Upper lobe of left lung (tissue), 4 donors: ENCODE results near the gene RBM18.

ENCODE experiments used
- POLR2A ChIP-seq, 4 donors: fragments of 450-650 bp; IDR thresholded peaks; one replicate each; pipeline ENCODE4 v1.5.1; 2016 to 2017; ENCODE audit warnings: antibody characterized with exemption in 4 of 4, mild to moderate bottlenecking in 2 of 4
- POLR2AphosphoS5 ChIP-seq, 2 donors: sonication (generic); formaldehyde crosslinking; IDR thresholded peaks; one replicate each; pipeline ENCODE4 v1.5.1; 2017; ENCODE audit warnings: antibody characterized with exemption in 2 of 2
- TF ChIP-seq, protein P1 (sequence below), 6 experiments: fragments of 450-650 bp in 4 of 6; fragments of 200-600 bp in 2 of 6; sonication (generic) in 2 of 6; IDR thresholded peaks; one replicate each; pipeline ENCODE4 v1.5.1; 2016 to 2019; ENCODE audit warnings: antibody characterized with exemption in 6 of 6

DNA sequence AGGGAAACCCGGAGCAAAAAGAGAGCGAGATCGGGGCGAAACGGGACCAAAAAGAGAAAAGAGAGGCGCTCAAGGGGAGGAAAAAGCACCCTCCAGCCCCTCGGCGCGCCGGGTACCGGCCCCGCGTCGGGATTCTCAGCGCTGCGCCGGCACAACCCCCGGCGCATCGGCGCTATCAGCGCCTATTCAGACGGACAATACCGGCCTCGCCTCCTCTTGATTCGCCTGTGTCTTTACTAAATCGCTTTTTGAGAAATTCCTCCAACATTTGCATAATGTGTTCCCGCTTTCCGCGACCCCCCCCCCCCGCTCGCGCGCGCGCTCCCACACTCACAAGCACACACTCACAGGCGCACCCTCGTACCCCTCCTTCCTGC lies 36.5 kb downstream of the RBM18 start:
- no peak for TF ChIP-seq POLR2AphosphoS5 (IDR thresholded peaks at IDR 0.05)
- TF ChIP-seq POLR2A (IDR thresholded peaks at IDR 0.05), result no peak
- TF ChIP-seq, protein P1, sequence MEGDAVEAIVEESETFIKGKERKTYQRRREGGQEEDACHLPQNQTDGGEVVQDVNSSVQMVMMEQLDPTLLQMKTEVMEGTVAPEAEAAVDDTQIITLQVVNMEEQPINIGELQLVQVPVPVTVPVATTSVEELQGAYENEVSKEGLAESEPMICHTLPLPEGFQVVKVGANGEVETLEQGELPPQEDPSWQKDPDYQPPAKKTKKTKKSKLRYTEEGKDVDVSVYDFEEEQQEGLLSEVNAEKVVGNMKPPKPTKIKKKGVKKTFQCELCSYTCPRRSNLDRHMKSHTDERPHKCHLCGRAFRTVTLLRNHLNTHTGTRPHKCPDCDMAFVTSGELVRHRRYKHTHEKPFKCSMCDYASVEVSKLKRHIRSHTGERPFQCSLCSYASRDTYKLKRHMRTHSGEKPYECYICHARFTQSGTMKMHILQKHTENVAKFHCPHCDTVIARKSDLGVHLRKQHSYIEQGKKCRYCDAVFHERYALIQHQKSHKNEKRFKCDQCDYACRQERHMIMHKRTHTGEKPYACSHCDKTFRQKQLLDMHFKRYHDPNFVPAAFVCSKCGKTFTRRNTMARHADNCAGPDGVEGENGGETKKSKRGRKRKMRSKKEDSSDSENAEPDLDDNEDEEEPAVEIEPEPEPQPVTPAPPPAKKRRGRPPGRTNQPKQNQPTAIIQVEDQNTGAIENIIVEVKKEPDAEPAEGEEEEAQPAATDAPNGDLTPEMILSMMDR (IDR thresholded peaks at IDR 0.05), result no peak
